T-cell (primary cell): ENCODE measurements around the gene SUGCT. TPM values are rescaled to one million over a fixed set of nuclear protein-coding genes. Genes with fewer than 3 reads are reported as not detected.

Experiments
- ATAC-seq, 4 experiments: fragments of 200-7000 bp in 3 of 4; fragments of 150-1000 bp in 1 of 4; cut with Tn5 transposase; replicated peaks in 1 of 4; 1 replicate in 3 of 4; 2 replicates in 1 of 4; pipeline ENCODE4 v1.10.0; 2021; ENCODE audit warnings: moderate library complexity in 3 of 4, mild to moderate bottlenecking in 2 of 4, moderate number of reproducible peaks in 1 of 4
- CTCF ChIA-PET, 2 donors: fragments of 300-600 bp; sonication (Branson Sonifier 250); formaldehyde crosslinking; loops; one replicate each; lab custom pipeline; 2022; ENCODE audit warnings: antibody characterized with exemption in 2 of 2; lab: Charles Lee
- POLR2A ChIA-PET, 2 donors: fragments of 300-600 bp; sonication (Branson Sonifier 250); formaldehyde crosslinking; loops; one replicate each; lab custom pipeline; 2022; ENCODE audit warnings: antibody characterized with exemption in 2 of 2; lab: Charles Lee
- DNase-seq, 35 experiments: peaks; one replicate each; pipeline versions ENCODE4 v3.0.0 to v3.0.0-alpha.2; 2013 to 2023
- H3K27ac ChIP-seq: one replicate; pipeline ENCODE4 v1.5.1; 2013; ENCODE audit warnings: low read length
- H3K27me3 ChIP-seq, 2 experiments: replicated peaks in 1 of 2; 1 replicate in 1 of 2; 2 replicates in 1 of 2; pipeline versions ENCODE4 v1.6.1 to v1.7.0; 2013; ENCODE audit warnings: low read length in 1 of 2, mixed read lengths in 1 of 2; ENCODE audit not compliant: control insufficient read depth in 2 of 2, insufficient read depth in 2 of 2; ENCODE audit errors: extremely low read depth in 1 of 2
- H3K36me3 ChIP-seq, 2 donors: 1 replicate in 1 of 2; 2 replicates in 1 of 2; pipeline versions ENCODE4 v1.6.1 to v1.7.0; 2013; ENCODE audit warnings: low read length in 1 of 2; ENCODE audit not compliant: control insufficient read depth in 2 of 2, insufficient read depth in 1 of 2; ENCODE audit errors: extremely low read depth in 1 of 2
- H3K4me1 ChIP-seq, 2 experiments: 1 replicate in 1 of 2; 2 replicates in 1 of 2; pipeline versions ENCODE4 v1.6.1 to v1.7.0; 2013; ENCODE audit warnings: low read length in 2 of 2, mixed read lengths in 1 of 2; ENCODE audit not compliant: insufficient read depth in 2 of 2, control insufficient read depth in 1 of 2; ENCODE audit errors: extremely low read depth in 1 of 2
- H3K4me3 ChIP-seq, 2 donors: 1 replicate in 1 of 2; 2 replicates in 1 of 2; pipeline versions ENCODE4 v1.5.1 to v1.7.0; 2013; ENCODE audit warnings: mild to moderate bottlenecking in 2 of 2, low read length in 1 of 2, moderate library complexity in 1 of 2; ENCODE audit not compliant: control insufficient read depth in 1 of 2; ENCODE audit errors: extremely low read depth in 1 of 2
- H3K9me3 ChIP-seq: 2 replicates; pipeline ENCODE4 v1.7.0; 2013
- H3K27ac Mint-ChIP-seq, 2 donors: one replicate each; pipeline ENCODE4 v1.8.0; 2020 to 2021; ENCODE audit warnings: mild to moderate bottlenecking in 2 of 2, mixed read lengths in 2 of 2
- H3K27me3 Mint-ChIP-seq, 2 donors: one replicate each; pipeline ENCODE4 v1.8.0; 2021 to 2022; ENCODE audit warnings: mixed read lengths in 2 of 2
- H3K36me3 Mint-ChIP-seq: one replicate; pipeline ENCODE4 v1.8.0; 2021; ENCODE audit warnings: mixed read lengths
- H3K4me1 Mint-ChIP-seq, 3 donors: one replicate each; pipeline ENCODE4 v1.8.0; 2020 to 2022; ENCODE audit warnings: mixed read lengths in 3 of 3, mild to moderate bottlenecking in 1 of 3
- H3K4me3 Mint-ChIP-seq, 3 donors: one replicate each; pipeline ENCODE4 v1.8.0; 2020 to 2022; ENCODE audit warnings: mild to moderate bottlenecking in 3 of 3, mixed read lengths in 3 of 3, moderate library complexity in 3 of 3
- H3K9me3 Mint-ChIP-seq, 3 donors: one replicate each; pipeline ENCODE4 v1.8.0; 2020 to 2022; ENCODE audit warnings: mixed read lengths in 3 of 3
- WGBS: methylation state at CpG from one replicate; pipeline ENCODE4 v1.1.5; 2013; ENCODE audit warnings: missing lambda C conversion rate; ENCODE audit not compliant: insufficient coverage; 5-methylcytosine and 5-hydroxymethylcytosine counted together
- total RNA-seq, 35 experiments: library from RNA in 6 of 35; stranded (reverse) in 6 of 35; fragments of 120-200 nt in 1 of 35; gene quantifications; one replicate each; pipeline versions ENCODE4 v1.2.1 to v1.2.4 and lab custom pipeline; 2013 to 2026

SUGCT gene
- total RNA-seq, 5 donors from 2014 or later (not counting 1 experiment from before 2014, with no cell fraction given) = 1.3 to 3.1 (median 2.3) TPM

DNA sequence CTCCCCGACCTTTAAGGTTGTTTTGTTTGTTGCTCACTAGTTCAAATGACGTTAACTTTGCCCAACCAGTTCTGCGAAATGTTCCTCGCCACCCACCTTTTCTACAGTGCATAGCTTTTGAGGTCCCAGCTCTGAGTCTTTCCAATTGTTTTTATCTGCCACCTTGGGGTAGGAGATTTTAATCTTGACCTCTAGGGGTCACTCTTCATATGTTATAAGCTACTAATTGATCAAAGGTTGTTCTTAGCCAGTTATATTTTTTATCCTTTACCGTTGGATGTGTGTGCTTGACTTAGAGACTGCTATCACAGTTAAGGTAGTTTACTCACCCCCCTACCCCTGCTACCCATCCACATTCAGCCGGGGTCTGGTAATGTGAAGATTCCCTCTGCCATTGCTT, 372.4 kb downstream of the SUGCT start:
- no peak for DNase-seq
- ChIA-PET POLR2A (no interaction called here), CTCF (no interaction called here)
- no peaks in the 10 kb centered on the region for H3K27me3 Mint-ChIP-seq
- H3K27ac ChIP-seq = no peak overlapping the region
- H3K4me3 ChIP-seq = no peak overlapping the region
- no peaks in the 10 kb centered on the region for H3K4me1 Mint-ChIP-seq
- H3K4me1 ChIP-seq = no peaks in the 10 kb centered on the region
- no peaks in the 10 kb centered on the region for H3K27me3 ChIP-seq
- H3K4me3 Mint-ChIP-seq = no peak overlapping the region
- no peaks in the 10 kb centered on the region for H3K9me3 ChIP-seq
- H3K27ac Mint-ChIP-seq = no peak overlapping the region
- 60% methylated on average over 1 of the region's 6 CpGs for WGBS
- no peaks in the 10 kb centered on the region for H3K36me3 Mint-ChIP-seq
- no peak for ATAC-seq
- peaks cover 0 to 19% (median 15%) of the 10 kb centered on the region in 3 donors for H3K9me3 Mint-ChIP-seq
- no peaks in the 10 kb centered on the region for H3K36me3 ChIP-seq

DNA sequence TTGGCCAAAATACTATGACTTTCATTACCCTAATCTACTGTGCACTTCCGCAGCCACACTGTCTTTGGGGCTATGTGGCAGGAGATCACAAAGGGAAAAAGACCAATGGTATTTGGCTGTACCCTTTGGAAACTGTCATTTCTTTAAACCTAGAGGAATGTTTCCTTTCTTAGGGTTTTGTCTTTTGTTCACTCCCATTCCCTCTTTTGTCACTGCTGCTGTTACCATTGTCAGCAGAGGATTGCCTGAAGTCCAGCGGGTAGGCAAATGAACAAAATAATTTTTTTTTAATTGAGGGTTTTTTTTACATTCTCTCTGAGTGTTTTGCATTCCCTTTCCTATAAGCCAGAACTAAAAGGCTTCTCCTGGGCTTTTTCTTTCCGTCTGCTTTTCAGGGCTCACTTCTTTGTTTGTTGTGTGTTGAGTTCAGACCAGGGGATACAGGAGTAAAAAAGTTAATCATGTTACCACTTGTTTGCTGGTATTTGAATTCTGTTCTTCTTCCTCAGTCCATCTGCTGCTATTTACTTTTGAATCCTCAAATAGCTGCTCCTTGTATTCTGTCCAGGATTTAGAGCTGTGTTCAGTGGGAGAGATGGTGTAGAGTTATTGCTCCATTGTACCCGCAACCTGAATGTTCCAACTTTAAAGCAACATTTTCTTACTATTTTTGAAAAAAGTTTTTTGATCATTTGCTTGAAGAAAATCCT, 374.6 kb downstream of the SUGCT start:
- Mint-ChIP-seq H3K27ac (no peak overlapping the region), H3K4me1 (no peaks in the 10 kb centered on the region), H3K27me3 (no peaks in the 10 kb centered on the region), H3K4me3 (no peak overlapping the region), H3K9me3 (peaks cover 0 to 19% (median 15%) of the 10 kb centered on the region in 3 donors), H3K36me3 (no peaks in the 10 kb centered on the region)
- WGBS = no CpG with 5 or more reads among the region's 4 CpGs
- no peak overlapping the region for H3K4me3 ChIP-seq
- CTCF ChIA-PET = no interaction called here
- no peaks in the 10 kb centered on the region for H3K27me3 ChIP-seq
- POLR2A ChIA-PET = no interaction called here
- H3K36me3 ChIP-seq = no peaks in the 10 kb centered on the region
- no peaks in the 10 kb centered on the region for H3K9me3 ChIP-seq
- DNase-seq = no peak
- H3K4me1 ChIP-seq = no peaks in the 10 kb centered on the region
- H3K27ac ChIP-seq = no peak overlapping the region
- ATAC-seq = no peak

DNA sequence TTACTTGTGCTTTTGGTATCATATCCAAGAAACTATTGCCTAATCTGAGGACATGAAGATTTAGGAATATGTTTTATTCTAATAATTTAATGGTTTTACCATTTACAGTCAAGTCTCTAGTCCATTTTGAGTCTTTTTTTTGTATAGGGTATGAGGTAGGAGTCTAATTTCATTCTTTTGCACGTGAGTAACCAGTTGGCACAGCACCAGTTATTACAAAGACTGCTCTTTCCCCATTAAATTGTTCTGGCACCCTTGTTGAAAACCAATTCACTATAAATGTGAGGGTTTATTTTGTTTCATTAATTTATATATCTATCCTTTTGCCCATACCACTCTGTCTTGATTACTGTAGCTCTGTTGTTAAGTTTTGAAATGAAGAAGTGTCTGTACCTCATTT, 381.6 kb downstream of the SUGCT start:
- Histone ChIP-seq H3K4me3 (no peak overlapping the region), H3K27me3 (no peaks in the 10 kb centered on the region), H3K36me3 (no peaks in the 10 kb centered on the region), H3K4me1 (no peaks in the 10 kb centered on the region), H3K9me3 (no peaks in the 10 kb centered on the region), H3K27ac (no peak overlapping the region)
- Mint-ChIP-seq H3K4me1 (no peaks in the 10 kb centered on the region), H3K36me3 (no peaks in the 10 kb centered on the region), H3K27ac (no peak overlapping the region), H3K9me3 (peaks cover 7 to 12% (median 7%) of the 10 kb centered on the region in 3 donors), H3K27me3 (no peaks in the 10 kb centered on the region), H3K4me3 (no peak overlapping the region)
- no CpG with 5 or more reads among the region's 1 CpG for WGBS
- POLR2A ChIA-PET = no interaction called here
- no peak for ATAC-seq
- DNase-seq = no peak
- CTCF ChIA-PET = no interaction called here

DNA sequence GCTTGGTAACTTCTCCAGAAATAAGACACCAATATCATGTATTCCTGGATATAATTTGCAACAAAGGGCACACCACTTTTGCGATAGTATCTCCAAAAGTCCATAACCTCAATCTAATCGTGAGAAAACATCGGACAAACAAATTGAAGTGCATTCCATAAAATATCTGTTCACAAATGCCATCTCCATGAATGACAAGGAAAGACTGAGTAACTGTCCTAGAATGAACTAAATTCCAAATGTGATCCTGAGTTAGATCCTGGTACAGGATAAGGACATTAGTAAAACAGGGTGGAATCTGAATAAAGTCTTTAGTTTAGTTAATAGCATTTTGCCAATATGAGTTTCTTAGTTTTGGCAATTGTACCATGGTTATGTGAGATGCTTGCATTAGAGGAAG, 384.2 kb downstream of the SUGCT start:
- no peak for DNase-seq
- no peaks in the 10 kb centered on the region for H3K9me3 ChIP-seq
- ATAC-seq = no peak
- no peaks in the 10 kb centered on the region for H3K4me1 Mint-ChIP-seq
- no peak overlapping the region for H3K27ac ChIP-seq
- H3K4me3 Mint-ChIP-seq = no peak overlapping the region
- peaks cover 7 to 12% (median 7%) of the 10 kb centered on the region in 3 donors for H3K9me3 Mint-ChIP-seq
- WGBS = 96% methylated on average over 3 of the region's 3 CpGs
- CTCF ChIA-PET = no interaction called here
- H3K36me3 Mint-ChIP-seq = no peaks in the 10 kb centered on the region
- no peaks in the 10 kb centered on the region for H3K36me3 ChIP-seq
- no peaks in the 10 kb centered on the region for H3K4me1 ChIP-seq
- no peaks in the 10 kb centered on the region for H3K27me3 Mint-ChIP-seq
- H3K27ac Mint-ChIP-seq = no peak overlapping the region
- POLR2A ChIA-PET = no interaction called here
- H3K27me3 ChIP-seq = no peaks in the 10 kb centered on the region
- H3K4me3 ChIP-seq = no peak overlapping the region

DNA sequence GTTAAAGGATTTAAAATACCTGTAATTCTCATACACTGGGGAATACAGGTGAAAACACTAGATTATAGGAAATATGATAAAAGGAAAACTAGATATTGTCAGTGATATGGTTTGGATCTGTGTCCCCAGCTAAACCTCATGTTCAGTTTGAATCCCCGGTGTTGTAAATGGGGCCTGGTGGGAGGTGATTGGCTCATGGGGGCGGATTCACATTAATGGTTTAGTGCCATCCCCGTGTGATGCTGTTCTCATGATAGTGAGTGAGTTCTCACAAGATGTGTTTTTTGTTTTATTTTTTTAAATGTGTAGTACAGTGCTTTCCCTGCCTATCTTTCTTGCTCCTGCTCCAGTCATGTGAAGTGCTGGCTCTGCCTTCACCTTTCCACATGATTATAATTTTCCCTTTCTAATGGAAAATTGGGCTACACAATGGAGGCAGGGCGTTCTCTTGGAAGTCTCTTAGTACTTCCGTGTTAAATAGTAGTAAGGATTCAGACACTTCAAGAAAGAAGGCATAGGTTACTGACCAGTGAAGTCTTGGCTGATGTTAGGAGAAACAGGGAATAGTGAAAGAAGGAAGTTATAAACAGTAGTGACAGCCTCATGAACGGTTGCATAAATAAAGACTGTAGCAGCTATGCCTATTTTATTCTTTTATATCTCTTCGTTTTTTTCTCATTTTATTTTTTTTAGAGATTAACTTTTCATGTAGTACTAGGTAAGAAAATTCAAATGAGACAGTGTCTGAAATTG, 386.4 kb downstream of the SUGCT start:
- no peak overlapping the region for H3K27ac Mint-ChIP-seq
- POLR2A ChIA-PET = no interaction called here
- CTCF ChIA-PET = no interaction called here
- H3K27ac ChIP-seq = no peak overlapping the region
- H3K27me3 ChIP-seq = no peaks in the 10 kb centered on the region
- no peak overlapping the region for H3K4me3 ChIP-seq
- H3K36me3 Mint-ChIP-seq = no peaks in the 10 kb centered on the region
- H3K9me3 Mint-ChIP-seq = peaks cover 3 to 7% (median 6%) of the 10 kb centered on the region in 3 donors
- WGBS = 94% methylated on average over 2 of the region's 7 CpGs
- H3K36me3 ChIP-seq = no peaks in the 10 kb centered on the region
- DNase-seq (no peak), ATAC-seq (no peak)
- no peaks in the 10 kb centered on the region for H3K4me1 Mint-ChIP-seq
- no peaks in the 10 kb centered on the region for H3K27me3 Mint-ChIP-seq
- no peaks in the 10 kb centered on the region for H3K4me1 ChIP-seq
- no peak overlapping the region for H3K4me3 Mint-ChIP-seq
- H3K9me3 ChIP-seq = no peaks in the 10 kb centered on the region

DNA sequence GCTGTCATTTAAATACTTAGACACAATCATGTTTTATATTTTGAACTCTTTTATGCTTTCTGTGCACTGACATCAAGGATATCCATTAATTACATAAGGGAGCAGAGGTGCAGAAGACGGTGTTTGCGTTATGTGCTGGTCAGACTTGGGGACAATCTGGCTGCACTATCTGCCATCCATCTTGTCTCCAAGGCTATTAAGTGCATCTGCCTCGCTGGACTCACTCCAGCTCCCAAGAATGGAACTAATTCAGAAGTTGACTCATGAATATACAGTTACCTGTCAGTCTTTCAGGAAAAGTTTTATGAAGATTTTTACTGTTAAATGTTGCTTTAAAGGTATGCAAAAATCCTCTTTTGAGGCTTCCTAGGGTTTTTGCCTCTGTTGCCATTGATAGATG, 391.0 kb downstream of the SUGCT start:
- no peak for DNase-seq
- Mint-ChIP-seq H3K36me3 (no peaks in the 10 kb centered on the region), H3K27me3 (no peaks in the 10 kb centered on the region), H3K27ac (no peak overlapping the region), H3K4me1 (no peaks in the 10 kb centered on the region), H3K4me3 (no peak overlapping the region), H3K9me3 (no peaks in the 10 kb centered on the region)
- Histone ChIP-seq H3K4me1 (no peaks in the 10 kb centered on the region), H3K4me3 (no peak overlapping the region), H3K27me3 (no peaks in the 10 kb centered on the region), H3K9me3 (no peaks in the 10 kb centered on the region), H3K27ac (no peak overlapping the region), H3K36me3 (no peaks in the 10 kb centered on the region)
- POLR2A ChIA-PET = no interaction called here
- CTCF ChIA-PET = no interaction called here
- ATAC-seq = no peak
- WGBS = 79% methylated on average over 2 of the region's 3 CpGs
